Bone marrow (tissue), 2 donors: ENCODE measurements around the gene WNK2.

ENCODE experiments used
- DNase-seq, 2 donors: peaks; one replicate each; lab custom pipeline; 2025; lab: John Stamatoyannopoulos, UW

Gene WNK2

GRCh38 chr9:93185266-93186214, 1.6 kb downstream of the WNK2 start:
- no peak for DNase-seq

- no peak for DNase-seq
Observed at GRCh38 chr9:93186215-93186945, 2.4 kb downstream of the WNK2 start.

- no peak for DNase-seq
Observed at GRCh38 chr9:93187047-93187446, 3.1 kb downstream of the WNK2 start.

- DNase-seq: no peak
Observed at GRCh38 chr9:93187574-93187973, 3.6 kb downstream of the WNK2 start.

GRCh38 chr9:93188426-93189368, 4.8 kb downstream of the WNK2 start:
- DNase-seq: no peak

GRCh38 chr9:93189369-93190132, 5.6 kb downstream of the WNK2 start:
- no peak for DNase-seq

GRCh38 chr9:93190133-93190525, 6.2 kb downstream of the WNK2 start:
- no peak for DNase-seq

GRCh38 chr9:93190656-93191353, 6.9 kb downstream of the WNK2 start:
- no peak for DNase-seq

GRCh38 chr9:93191354-93191660, 7.4 kb downstream of the WNK2 start:
- no peak for DNase-seq

GRCh38 chr9:93192721-93193387, 8.9 kb downstream of the WNK2 start:
- no peak for DNase-seq

- no peak for DNase-seq
Observed at GRCh38 chr9:93193388-93194220, 9.7 kb downstream of the WNK2 start.

- DNase-seq: no peak
Observed at GRCh38 chr9:93194221-93194625, 10.3 kb downstream of the WNK2 start.

GRCh38 chr9:93194641-93195040, 10.7 kb downstream of the WNK2 start:
- DNase-seq: no peak

- no peak for DNase-seq
Observed at GRCh38 chr9:93196096-93197055, 12.4 kb downstream of the WNK2 start.

- DNase-seq: no peak
Observed at GRCh38 chr9:93197670-93198069, 13.7 kb downstream of the WNK2 start.

- DNase-seq: no peak
Observed at GRCh38 chr9:93198117-93198837, 14.3 kb downstream of the WNK2 start.

GRCh38 chr9:93198838-93199625, 15.1 kb downstream of the WNK2 start:
- DNase-seq: no peak
